Femur (tissue), 1 donor: ENCODE measurements around the gene FBXL7.
A peak's percentile ranks its signal among the peaks of the same experiment; 100 is the strongest.
"Not testable (repeated sequence)": the region's sequence is repeated elsewhere in the genome, so short reads cannot be mapped to it uniquely, and the experiment has no call there.

Experiments
- DNase-seq: peaks from one replicate; pipeline ENCODE4 v3.0.0-alpha.2; 2017

The FBXL7 gene

DNA sequence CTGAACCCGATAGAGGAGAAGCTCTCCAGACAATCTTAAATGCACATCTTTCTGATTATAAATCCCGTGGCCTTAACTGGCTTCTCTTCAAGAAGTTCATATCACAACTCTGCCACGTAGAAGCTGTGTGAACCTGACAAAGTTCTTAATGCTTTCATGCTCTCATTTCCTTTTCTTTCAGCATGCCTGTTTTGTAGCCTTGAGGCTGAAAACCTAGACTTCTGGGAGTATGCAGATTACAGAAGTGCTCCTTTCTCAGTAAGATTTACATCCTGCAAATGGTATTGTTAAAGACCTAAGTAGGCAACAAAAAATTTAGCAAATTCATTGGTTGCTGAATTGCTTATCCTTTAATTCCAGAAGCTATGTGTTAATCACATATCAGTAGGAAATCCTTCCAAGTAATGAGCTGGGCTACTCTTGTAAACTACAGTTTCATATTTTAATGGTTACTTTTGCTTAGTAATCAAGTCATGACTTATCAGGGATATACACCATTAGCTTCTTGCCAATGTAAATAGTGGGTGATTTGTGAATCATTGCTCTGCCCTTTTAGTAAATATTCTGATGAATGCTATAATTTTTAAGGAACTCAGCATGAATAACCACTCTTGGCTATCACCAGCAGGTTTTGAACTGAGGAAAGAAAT, 334.7 kb downstream of the FBXL7 start:
- DNase-seq, result no peak

DNA sequence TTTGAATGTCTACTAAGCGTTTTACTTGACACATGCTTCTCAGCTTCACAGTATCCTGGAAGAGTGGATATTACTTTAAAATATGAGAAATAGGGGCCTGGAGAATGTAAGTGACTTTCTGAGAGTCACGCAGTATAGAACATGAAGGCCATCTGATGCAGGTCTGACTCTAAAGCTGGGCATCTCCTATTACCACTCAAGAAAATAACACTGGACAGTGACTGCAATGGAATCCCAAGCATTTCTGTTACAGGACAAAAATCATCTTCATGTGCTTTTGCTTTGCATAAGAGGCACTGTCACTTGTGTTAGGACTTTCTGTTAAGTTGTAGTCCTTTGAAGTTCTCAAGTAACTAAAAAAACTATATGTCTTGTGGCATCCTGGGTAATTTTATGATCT, 335.5 kb downstream of the FBXL7 start:
- no peak for DNase-seq

DNA sequence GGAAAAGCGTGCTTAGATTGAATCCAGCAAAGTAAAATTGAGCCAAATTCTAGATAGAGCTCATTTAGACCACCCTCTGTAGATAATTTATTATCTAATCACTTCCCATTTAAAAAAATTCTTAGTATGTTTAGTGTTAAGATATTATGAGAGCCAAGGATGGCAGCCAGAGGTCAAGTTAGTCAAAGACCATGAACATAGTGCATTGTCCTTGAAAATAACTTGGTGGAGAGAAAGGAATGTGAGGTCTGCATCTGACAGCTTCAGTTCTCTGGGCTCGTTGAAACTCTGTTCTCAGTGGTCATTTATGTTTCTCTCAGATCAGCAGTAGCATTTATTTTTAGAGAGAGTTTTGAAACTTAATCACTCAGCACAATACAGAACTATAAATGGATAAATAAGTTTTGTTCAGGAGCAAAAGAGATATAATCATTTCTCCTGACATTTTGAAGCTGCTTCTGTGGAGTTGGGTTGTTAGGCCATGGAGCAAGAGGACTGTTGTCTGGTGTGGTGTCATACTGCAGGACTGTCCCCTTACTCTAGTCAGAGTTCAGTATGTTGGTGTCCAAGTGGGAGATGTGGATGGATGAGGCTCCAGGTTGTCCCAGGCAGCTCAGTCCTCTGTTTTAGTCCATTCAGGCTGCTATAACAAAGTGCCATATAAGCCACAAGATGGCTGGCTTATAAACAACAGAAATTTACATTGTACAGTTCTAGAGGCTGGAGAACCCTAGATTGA, 337.7 kb downstream of the FBXL7 start:
- DNase-seq, result no peak

DNA sequence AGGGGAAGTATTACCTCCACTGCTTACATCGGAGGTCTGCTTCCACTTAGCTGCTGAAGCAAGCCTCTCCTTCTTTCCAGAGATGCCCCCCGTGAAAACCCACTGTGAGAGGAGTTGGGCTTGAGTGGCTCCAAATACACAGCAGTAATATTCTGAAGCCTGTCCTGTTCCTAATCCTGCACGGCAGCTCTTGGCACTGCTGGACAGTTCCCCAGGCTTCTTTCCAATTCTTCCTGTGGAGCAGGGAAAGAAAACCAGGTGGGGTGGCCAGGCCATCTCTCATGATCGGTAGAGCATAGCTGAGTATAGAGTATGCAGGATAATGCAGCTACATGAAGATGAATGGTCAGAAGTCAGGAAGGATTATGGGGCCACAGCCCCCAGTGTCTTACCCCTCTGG, 344.3 kb downstream of the FBXL7 start:
- peak; percentile 40 for DNase-seq

DNA sequence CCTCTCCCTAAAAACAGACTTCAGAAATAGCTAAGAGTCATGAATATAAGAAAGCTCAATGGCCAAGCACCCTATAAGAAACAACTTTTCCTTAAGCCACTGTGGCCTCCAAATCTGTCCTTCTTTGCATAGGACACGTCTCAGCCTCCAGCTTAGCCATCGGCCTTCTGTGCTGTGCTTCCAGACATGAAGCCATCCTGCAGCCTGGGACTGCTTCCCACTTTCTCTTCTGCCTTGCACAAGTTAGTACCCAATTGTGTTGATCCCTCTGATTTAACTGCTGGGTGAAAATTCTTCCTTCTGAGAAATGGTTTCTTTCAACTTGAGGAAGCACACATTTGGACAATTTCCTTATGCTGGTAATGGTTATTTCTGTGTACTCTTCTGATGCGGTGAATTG, 344.9 kb downstream of the FBXL7 start:
- DNase-seq, result no peak

DNA sequence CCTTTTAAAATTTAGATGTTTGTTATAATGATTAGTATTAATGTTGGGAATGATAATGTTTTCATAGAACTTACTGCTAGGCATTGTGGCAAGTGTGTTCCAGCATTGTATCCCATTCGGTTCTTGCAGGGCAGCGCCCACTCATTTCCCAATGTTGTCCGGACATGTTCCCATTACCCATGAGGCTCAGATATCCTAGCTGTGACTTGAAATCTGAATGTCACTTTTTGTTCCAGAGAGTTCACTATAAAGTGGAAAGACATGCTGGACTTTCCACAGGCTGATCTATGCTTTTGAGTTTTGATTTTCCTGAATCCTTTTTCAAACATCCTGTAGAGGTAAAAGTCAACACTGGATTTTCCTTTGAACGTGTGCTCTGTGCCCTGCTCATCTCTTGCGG, 350.6 kb downstream of the FBXL7 start:
- DNase-seq, result no peak

DNA sequence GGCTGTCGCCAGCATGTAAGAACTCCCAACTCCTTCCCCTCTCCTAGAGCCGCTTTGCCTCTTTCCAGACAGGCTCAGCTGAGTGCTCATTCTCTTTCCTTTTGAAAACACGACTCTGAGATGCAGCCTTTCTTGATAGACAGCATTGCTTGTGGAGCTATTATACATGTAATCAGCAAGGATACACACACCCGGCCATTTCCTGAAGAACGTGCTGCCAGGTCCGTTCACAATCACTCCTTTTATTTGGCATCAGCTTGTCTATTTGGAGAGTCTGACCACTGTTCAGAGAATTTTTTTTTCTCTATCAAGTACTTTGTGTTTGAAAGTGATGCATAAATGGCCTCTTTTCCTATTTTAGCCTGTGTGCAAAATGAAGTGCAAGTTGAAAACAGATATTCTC, 351.0 kb downstream of the FBXL7 start:
- DNase-seq, result no peak

DNA sequence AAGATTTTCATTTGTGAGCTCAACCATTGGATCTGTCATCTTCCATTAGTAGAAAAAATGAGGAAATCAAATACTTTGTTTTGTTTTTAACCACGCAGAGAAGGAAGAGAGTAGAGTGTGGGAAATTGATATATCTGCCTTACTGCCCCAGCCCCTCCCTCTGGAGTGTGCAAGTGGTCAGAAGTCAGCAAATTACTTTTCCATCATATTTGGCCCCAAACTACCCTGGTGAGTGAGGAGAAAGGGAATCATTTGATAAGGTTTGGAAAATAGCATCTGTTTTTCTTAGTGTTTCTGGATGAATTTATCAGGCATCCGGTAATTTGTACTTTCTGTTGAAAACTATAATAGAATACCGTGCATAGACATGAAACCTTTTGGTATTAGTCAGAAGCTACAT, 352.2 kb downstream of the FBXL7 start:
- DNase-seq, result no peak

DNA sequence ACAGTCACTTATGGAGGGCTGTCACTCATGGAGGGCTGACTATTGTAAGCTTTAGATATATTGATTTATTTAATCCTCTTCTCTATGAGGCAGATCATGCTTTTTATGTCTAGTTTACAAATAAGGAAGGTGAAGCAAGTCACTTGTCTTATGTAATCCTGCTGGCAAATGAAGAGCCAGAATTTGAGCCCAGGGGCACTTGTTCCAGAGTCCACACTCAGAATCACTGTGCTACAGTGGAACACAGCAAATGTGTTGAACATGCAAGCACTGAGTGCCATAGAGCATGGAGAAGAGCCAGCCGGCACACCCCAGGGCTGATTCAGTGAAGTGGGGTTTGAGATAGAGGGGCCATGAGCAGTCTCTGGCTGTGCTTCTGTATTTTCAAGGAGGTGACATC, 353.0 kb downstream of the FBXL7 start:
- no peak for DNase-seq

DNA sequence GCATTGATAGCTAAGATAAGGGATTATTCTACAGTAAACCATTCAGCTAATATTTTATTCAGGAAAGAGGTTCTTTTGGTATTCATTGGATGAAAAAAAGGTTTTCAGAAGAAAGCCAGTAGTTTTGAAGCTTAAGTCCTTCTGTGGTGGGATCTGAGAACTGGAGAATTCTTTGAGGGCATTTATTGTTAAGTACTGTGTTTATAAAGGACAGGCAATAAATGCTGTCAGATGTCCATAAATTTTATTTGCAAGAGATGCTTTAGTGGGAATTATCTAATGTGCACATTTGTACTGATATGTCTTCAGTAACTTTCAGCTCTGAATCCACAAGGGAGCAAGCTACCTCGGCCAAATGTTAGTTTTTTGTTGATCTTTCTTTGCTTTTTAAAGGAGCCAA, 358.3 kb downstream of the FBXL7 start:
- DNase-seq, result no peak

DNA sequence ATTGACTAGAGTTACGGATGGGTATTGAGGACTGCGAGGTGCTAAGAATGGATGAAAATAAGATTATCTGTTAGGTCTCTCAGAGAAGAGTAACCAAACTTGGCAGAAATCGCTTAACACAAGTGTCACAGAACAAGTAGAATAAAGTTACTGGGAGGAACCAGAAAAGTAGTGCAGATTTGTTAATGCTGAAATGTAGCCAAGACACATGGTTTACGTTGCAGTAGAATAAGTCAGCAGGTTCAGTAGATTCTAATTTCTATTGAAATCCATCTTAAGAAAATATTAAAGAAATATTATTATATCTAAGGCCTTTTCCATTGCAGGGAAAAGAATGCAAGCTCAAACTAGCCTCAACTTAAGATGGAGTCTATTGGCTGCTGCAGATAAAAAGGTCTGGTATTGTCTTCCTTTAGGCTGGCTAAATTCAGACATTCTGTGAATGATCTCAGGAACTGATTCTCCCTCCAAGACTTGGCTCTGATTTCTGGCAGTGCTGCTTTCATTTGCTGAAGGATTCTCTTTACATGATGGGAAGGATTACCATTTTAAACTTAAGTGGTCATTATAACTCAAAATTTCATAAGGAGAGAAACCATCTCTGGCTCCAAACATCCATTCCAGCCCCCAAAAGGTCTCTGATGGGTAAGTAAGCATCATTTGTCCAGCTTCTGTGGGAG, 364.7 kb downstream of the FBXL7 start:
- DNase-seq, result peak; percentile 37

DNA sequence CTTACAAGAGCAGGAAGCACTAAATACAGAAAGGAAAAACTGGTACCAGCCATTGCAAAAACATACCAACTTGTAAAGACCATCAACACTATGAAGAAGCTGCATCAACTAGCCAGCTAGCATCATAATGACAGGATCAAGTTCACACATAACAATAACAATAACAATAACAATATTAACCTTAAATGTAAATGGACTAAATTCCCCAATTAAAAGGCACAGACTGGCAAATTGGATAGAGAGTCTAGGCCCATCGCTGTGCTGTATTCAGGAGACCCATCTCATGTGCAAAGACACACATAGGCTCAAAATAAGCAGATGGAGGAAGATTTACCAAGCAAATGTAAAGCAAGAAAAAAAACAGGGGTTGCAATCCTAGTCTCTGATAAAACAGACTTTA, 372.3 kb downstream of the FBXL7 start:
- DNase-seq, result not testable (repeated sequence)

DNA sequence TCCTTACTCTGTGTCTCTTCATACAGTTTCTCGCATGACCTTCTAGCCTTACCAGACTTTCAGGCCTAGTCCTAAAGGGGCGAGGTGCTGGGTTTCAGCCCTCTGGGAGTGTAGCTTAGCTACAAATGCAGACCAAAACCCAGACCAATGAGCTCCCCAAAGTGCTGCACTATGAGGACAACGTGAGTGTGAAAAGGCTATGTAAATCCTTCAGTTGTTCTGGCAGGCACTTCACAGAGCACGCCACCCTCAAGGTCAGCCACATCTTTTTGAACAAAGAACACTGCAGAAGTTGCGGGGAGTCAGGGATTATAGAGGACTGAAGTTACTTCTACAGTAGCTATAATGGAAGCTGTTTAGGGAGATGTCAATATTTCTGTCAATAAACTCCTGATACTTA, 377.9 kb downstream of the FBXL7 start:
- DNase-seq, result no peak

DNA sequence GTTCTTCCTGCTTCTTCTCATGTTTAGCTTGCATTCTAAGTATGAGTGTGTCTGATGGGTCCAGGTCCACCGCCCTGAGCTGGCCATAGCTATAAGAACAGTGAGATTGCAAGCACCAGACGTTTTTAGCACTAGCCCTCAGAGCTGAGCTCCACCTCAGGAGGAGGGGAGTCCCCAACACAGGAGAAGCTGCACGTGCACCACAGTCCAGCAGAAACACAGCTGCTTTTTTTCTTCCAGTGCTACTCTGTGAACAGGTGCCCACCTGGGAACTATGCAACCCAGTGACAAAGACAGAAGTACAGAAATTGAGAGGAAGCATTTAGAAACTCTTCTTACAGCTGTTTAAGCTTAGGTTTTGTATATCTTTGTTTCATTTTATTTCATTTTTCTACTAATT, 380.2 kb downstream of the FBXL7 start:
- DNase-seq, result no peak

DNA sequence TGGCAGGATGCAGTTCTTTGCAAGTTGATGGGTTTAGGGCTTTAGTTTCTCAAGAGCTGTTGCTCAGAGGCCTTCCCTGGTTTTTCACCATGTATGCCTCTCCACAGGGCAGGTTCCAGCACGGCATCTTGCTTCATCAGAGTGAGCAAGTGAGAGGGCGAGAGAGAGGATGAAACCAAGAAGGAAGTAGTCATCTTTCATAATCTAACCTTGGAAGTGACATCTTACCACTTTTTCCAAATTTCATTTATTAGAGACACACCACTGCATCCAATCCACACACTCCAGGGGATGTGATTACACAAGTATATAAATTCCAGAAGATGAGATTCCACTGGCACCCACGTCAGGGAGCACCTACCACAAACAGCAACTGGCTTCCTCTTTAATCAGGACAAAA, 385.2 kb downstream of the FBXL7 start:
- DNase-seq, result no peak

DNA sequence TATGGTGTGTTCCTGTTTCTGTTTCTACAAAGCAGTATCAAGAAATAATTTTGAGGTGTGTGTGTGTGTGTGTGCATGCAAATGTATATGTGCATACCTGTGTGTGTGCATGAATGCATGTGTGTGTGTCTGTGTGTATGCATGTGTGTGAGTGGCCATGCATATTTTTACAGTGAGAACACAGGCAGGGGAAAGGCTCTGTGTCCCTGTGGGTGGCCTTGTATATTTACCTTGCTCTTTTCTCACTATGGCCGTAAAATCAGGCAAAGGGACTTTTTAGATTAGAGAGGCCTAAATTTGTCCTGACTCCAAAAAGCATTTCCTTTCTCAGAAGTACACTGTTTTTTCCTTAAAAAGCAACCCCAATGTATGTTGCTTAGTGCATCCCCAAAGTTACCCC, 386.2 kb downstream of the FBXL7 start:
- no peak for DNase-seq

DNA sequence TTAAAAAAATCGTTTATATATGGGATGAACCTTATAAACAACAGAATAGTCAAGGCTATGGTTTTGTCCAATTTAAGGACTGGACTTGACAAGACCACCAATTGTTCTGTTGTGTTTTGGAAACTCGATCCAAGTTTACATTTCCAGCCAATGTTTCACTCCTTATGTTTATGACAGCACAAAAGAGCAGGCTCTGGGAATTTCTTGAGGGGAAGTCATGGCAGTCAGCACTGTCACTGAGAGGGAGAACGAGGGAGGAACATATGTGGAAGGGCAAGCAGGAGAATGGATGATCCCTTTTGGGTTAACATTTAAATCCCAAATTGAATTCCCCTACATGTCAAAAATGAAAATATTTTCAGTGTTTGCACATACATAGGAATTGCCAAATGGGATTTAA, 387.1 kb downstream of the FBXL7 start:
- DNase-seq, result no peak

DNA sequence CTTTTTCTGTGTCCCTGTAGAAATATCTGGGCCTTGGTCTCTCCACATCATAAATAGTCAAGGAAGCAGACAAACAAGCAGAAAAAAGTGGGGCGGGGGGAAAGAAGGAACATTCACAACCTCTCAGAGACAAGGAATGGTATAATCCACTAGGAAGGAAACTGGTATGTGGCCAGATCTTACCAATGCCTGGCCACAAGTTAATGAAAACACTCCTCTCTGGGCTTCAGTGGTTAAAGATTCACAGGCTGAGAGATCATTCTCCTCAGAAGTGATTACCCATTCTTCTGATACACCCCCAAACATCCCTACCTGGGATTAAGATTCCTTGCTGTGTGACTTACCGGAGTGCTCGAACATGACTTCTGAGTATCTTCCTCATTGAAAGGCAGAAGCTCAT, 389.0 kb downstream of the FBXL7 start:
- DNase-seq, result no peak

DNA sequence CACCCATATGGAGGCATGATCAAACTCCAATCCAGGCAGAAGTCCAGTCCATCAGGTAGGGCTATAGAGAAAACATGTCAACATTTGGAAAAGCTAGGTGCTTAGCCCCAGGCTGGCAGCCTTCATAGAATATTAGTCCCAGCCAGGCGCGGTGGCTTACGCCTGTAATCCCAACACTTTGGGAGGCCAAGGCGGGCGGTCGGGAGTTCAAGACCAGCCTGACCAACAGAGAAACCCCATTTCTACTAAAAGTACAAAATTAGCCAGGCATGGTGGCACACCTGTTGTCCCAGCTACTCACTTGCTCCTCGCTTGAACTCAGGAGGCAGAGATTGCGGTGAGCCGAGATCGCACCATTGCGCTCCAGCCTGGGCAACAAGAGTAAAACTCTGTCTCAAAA, 393.9 kb downstream of the FBXL7 start:
- DNase-seq, result no peak

DNA sequence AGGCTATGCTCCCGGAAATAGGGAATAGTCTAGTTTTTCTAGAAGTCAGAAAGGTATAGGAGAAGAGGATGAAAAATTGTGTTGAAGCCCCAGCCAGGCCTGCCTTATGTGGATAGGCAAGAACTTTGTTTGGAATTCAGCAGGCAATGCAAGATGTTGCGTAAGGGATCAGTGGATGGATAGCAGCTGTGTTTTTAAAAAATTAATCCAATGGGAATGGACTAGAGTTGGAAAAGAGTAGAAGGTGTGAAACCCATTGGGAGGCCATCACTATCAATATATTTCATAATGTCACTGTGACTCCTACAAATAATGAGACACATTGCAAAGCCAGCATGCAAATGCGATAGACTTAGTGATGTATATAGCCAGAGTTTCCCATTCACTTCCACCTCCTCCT, 397.7 kb downstream of the FBXL7 start:
- no peak for DNase-seq

DNA sequence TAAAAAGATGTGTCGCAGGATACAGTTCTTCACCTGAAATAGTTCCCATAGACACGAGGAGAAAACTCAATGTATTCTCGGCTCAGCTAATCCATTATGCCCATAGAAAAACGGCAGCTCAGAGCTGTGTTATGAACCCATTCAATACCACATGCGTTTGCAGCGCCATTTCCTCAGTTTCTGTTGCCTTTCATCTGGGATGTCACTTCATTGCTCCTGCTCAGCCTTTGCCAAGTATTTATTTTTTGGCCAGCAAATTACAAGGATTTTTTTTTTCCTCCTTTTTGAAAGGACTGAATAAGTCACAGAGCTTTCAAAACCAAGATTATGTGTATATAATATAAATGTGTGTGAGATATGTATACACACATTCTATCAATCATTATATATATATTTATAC, 398.7 kb downstream of the FBXL7 start:
- DNase-seq, result no peak

DNA sequence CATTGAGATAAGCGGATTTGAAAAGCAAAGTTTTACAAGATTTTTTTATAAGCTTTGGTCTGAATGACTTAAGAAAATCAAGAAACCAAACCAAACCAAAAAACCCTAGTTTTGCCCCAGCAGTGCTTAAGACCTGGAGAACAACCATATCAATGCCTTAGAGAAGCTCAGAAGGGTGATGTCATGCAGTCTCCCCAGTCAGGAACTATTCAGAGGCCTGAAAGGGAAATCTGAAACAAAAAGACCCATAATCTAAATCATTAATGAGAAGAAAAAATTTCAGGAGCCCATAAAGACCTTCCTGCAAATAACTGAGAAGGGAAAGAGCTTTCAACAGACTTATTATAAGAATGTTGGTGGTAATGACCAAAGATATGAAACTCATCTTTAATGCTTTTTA, 399.5 kb downstream of the FBXL7 start:
- DNase-seq, result no peak

DNA sequence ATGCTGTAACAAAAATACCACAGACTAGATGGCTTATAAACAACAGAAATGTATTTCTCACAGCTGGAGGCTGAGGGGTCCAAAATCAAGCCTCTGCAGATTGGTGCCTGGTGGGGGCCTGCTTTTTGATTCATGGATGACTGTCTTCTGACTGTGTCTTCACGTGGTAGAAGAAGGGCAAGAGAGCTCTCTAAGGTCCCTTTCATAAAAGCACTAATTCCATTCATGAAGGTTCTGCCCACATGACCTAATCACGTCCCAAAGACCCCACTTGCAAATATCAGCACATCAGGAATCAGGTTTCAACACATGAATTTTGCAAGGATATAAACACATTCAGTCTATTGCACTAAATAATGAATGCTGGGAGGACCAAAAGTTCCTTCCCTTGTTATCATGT, 401.2 kb downstream of the FBXL7 start:
- DNase-seq, result no peak

DNA sequence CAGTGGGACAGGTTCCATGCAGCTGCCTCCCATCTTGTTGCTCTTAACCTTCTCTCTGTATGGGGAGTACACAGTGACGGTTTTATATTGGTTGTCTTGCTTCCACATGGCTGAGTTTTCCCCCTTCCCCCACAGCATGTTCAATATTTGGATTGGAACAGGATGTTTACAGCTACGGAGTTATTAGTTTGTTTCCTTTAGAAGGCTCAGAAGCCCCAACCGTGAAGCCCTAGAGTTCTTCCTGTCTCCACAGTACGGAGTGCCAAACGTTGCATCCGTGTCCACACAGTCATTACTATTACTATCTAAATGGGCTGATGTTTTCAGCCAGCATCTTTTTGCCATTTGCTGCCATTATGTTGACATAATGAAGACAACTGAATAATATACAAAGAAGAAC, 402.1 kb downstream of the FBXL7 start:
- DNase-seq, result no peak
